Fibroblast of lung (primary cell): ENCODE data around the gene CTDSPL. TPM values are rescaled to one million over a fixed set of nuclear protein-coding genes. Genes with fewer than 3 reads are reported as not detected.

Experiments used
- DNase-seq, 2 donors: peaks; one replicate each; pipeline versions ENCODE4 v3.0.0 to v3.0.0-alpha.2; 2010; ENCODE audit warnings: low read depth in 2 of 2
- H2AFZ ChIP-seq: 2 replicates; pipeline ENCODE4 v1.5.1; 2012; ENCODE audit warnings: low read length, control low read depth, inconsistent platforms
- H3K27ac ChIP-seq: 2 replicates; pipeline ENCODE4 v1.5.1; 2011; ENCODE audit warnings: low read length, control low read depth; ENCODE audit not compliant: insufficient read depth
- H3K27me3 ChIP-seq: 2 replicates; pipeline ENCODE4 v1.5.1; 2011; ENCODE audit warnings: mild to moderate bottlenecking, low read length; ENCODE audit not compliant: control insufficient read depth, insufficient read depth
- H3K36me3 ChIP-seq: 2 replicates; pipeline ENCODE4 v1.5.1; 2011; ENCODE audit warnings: low read length; ENCODE audit not compliant: control insufficient read depth, insufficient read depth
- H3K4me1 ChIP-seq: 2 replicates; pipeline ENCODE4 v1.5.1; 2011; ENCODE audit warnings: low read length; ENCODE audit not compliant: control insufficient read depth, insufficient read depth; ENCODE audit errors: extremely low read depth
- H3K4me2 ChIP-seq: 2 replicates; pipeline ENCODE4 v1.5.1; 2011; ENCODE audit warnings: low read length, control low read depth; ENCODE audit not compliant: insufficient read depth; ENCODE audit errors: extremely low read depth
- H3K4me3 ChIP-seq, 4 experiments: fragments of 200-600 bp in 1 of 4; sonication (generic) in 1 of 4; replicated peaks in 1 of 4; 2 replicates each; pipeline ENCODE4 v1.5.1; 2011 to 2016; ENCODE audit warnings: low read length in 4 of 4, low read depth in 3 of 4, mild to moderate bottlenecking in 3 of 4, control low read depth in 2 of 4, inconsistent platforms in 1 of 4, mixed read lengths in 1 of 4; ENCODE audit not compliant: insufficient read depth in 1 of 4; ENCODE audit errors: control extremely low read depth in 1 of 4
- H3K79me2 ChIP-seq: 2 replicates; pipeline ENCODE4 v1.5.1; 2012; ENCODE audit warnings: mild to moderate bottlenecking, low read length, inconsistent platforms; ENCODE audit not compliant: control insufficient read depth, insufficient read depth
- H3K9ac ChIP-seq: 2 replicates; pipeline ENCODE4 v1.5.1; 2011; ENCODE audit warnings: mild to moderate bottlenecking, low read length, control low read depth; ENCODE audit not compliant: insufficient read depth
- H3K9me3 ChIP-seq: 2 replicates; pipeline ENCODE4 v1.5.1; 2012; ENCODE audit warnings: low read depth, low read length; ENCODE audit not compliant: control insufficient read depth, insufficient read depth
- H4K20me1 ChIP-seq: 2 replicates; pipeline ENCODE4 v1.5.1; 2011; ENCODE audit warnings: low read length; ENCODE audit not compliant: control insufficient read depth, insufficient read depth; ENCODE audit errors: extremely low read depth
- CTCF ChIP-seq, 2 donors: IDR thresholded peaks in 1 of 2; conservative IDR thresholded peaks in 1 of 2; 1 replicate in 1 of 2; 2 replicates in 1 of 2; pipeline ENCODE4 v1.5.1; 2011 to 2012; ENCODE audit warnings: low read length in 2 of 2, control low read depth in 1 of 2, inconsistent platforms in 1 of 2, low read depth in 1 of 2, mild to moderate bottlenecking in 1 of 2
- EZH2 ChIP-seq: IDR thresholded peaks from 2 replicates; pipeline ENCODE4 v1.5.1; 2012; ENCODE audit warnings: low read length, control low read depth, mild to moderate bottlenecking; ENCODE audit errors: missing control alignments
- polyA plus RNA-seq, 2 donors: library from polyadenylated mRNA; depleted of rRNA in 1 of 2; stranded (reverse) in 1 of 2; unstranded in 1 of 2; fragments of >200 nt; gene quantifications; 2 replicates each; pipeline ENCODE4 v1.2.1, GENCODE V29; 2011 to 2012; ENCODE audit warnings: missing spikeins in 1 of 2
- total RNA-seq: library from RNA; depleted of rRNA; stranded (reverse); fragments of >200 nt; gene quantifications from 2 replicates; pipeline ENCODE4 v1.2.1, GENCODE V29; 2014

CTDSPL gene
- total and polyA plus RNA-seq, 2 donors (not counting 1 experiment from before 2014, with no cell fraction given) = 34.0 to 51.5 TPM

- DNase-seq = no peak
- Histone ChIP-seq H3K79me2 (peaks cover 8% of the 10 kb centered on the region), H3K4me1 (peaks cover 29% of the 10 kb centered on the region)
These were observed 75.5 kb downstream of the CTDSPL start for GRCh38 chr3:37937156-37937555.

GRCh38 chr3:37938011-37938410 is 76.3 kb downstream of the CTDSPL start:
- no peak overlapping the region for H3K27ac ChIP-seq
- peaks cover 29% of the 10 kb centered on the region for H3K4me1 ChIP-seq
- no peak overlapping the region for H2AFZ ChIP-seq
- peaks cover 10% of the 10 kb centered on the region for H3K79me2 ChIP-seq
- DNase-seq = peak in 1 of 2 donors; percentile 30
- no peak for TF ChIP-seq CTCF (conservative IDR thresholded peaks at IDR 0.05 in 1 of 2, IDR thresholded peaks at IDR 0.05 in 1 of 2; ENCODE audit: low read depth in 1 of 2, low read length in 2 of 2)
- no peak for TF ChIP-seq EZH2
- H3K9me3 ChIP-seq = no peaks in the 10 kb centered on the region
- no peaks in the 10 kb centered on the region for H3K36me3 ChIP-seq
- no peak overlapping the region for H3K9ac ChIP-seq
- H3K27me3 ChIP-seq = no peaks in the 10 kb centered on the region
- no peak overlapping the region for H3K4me2 ChIP-seq
- H4K20me1 ChIP-seq = no peaks in the 10 kb centered on the region
- H3K4me3 ChIP-seq = no peak overlapping the region

More at GRCh38 chr3:37937156-37937555, 75.5 kb downstream of the CTDSPL start:
- Histone ChIP-seq H3K27ac (no peak overlapping the region), H3K36me3 (no peaks in the 10 kb centered on the region), H3K4me2 (no peak overlapping the region), H3K9ac (no peak overlapping the region), H3K9me3 (no peaks in the 10 kb centered on the region), H3K4me3 (no peak overlapping the region), H3K27me3 (no peaks in the 10 kb centered on the region), H2AFZ (no peak overlapping the region), H4K20me1 (no peaks in the 10 kb centered on the region)
- no peak for TF ChIP-seq EZH2
- TF ChIP-seq CTCF (conservative IDR thresholded peaks at IDR 0.05 in 1 of 2, IDR thresholded peaks at IDR 0.05 in 1 of 2; ENCODE audit: low read depth in 1 of 2, low read length in 2 of 2) = no peak

GRCh38 chr3:37940242-37940908 is 78.7 kb downstream of the CTDSPL start:
- Histone ChIP-seq H2AFZ (no peak overlapping the region), H4K20me1 (no peaks in the 10 kb centered on the region), H3K4me3 (no peak overlapping the region), H3K27me3 (no peaks in the 10 kb centered on the region), H3K36me3 (no peaks in the 10 kb centered on the region), H3K9ac (no peak overlapping the region), H3K4me1 (peaks cover 30% of the 10 kb centered on the region), H3K9me3 (no peaks in the 10 kb centered on the region), H3K27ac (no peak overlapping the region), H3K4me2 (no peak overlapping the region), H3K79me2 (peaks cover 3% of the 10 kb centered on the region)
- no peak for DNase-seq
- TF ChIP-seq EZH2 (no peak), CTCF (conservative IDR thresholded peaks at IDR 0.05 in 1 of 2, IDR thresholded peaks at IDR 0.05 in 1 of 2; ENCODE audit: low read depth in 1 of 2, low read length in 2 of 2) (no peak)
